Measurements from ENCODE around the gene NECTIN2.
"Not testable (repeated sequence)": the region's sequence is repeated elsewhere in the genome, so short reads cannot be mapped to it uniquely, and the experiment has no call there.

The NECTIN2 gene

DNA sequence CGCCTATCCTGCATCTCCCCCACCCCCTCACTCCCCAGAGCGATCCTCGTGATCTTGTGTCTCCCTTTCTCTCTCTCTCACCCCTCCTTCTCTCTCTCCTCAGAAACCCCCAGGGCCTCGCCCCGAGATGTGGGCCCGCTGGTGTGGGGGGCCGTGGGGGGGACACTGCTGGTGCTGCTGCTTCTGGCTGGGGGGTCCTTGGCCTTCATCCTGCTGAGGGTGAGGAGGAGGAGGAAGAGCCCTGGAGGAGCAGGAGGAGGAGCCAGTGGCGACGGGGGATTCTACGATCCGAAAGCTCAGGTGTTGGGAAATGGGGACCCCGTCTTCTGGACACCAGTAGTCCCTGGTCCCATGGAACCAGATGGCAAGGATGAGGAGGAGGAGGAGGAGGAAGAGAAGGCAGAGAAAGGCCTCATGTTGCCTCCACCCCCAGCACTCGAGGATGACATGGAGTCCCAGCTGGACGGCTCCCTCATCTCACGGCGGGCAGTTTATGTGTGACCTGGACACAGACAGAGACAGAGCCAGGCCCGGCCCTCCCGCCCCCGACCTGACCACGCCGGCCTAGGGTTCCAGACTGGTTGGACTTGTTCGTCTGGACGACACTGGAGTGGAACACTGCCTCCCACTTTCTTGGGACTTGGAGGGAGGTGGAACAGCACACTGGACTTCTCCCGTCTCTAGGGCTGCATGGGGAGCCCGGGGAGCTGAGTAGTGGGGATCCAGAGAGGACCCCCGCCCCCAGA, 32.2 kb downstream of the NECTIN2 start:
- no peak for TF ChIP-seq EZH2phosphoT487 (IDR thresholded peaks at IDR 0.05; ENCODE audit: borderline replicate concordance, low read length)
- TF ChIP-seq, protein P1, sequence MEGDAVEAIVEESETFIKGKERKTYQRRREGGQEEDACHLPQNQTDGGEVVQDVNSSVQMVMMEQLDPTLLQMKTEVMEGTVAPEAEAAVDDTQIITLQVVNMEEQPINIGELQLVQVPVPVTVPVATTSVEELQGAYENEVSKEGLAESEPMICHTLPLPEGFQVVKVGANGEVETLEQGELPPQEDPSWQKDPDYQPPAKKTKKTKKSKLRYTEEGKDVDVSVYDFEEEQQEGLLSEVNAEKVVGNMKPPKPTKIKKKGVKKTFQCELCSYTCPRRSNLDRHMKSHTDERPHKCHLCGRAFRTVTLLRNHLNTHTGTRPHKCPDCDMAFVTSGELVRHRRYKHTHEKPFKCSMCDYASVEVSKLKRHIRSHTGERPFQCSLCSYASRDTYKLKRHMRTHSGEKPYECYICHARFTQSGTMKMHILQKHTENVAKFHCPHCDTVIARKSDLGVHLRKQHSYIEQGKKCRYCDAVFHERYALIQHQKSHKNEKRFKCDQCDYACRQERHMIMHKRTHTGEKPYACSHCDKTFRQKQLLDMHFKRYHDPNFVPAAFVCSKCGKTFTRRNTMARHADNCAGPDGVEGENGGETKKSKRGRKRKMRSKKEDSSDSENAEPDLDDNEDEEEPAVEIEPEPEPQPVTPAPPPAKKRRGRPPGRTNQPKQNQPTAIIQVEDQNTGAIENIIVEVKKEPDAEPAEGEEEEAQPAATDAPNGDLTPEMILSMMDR (IDR thresholded peaks at IDR 0.05; ENCODE audit: low read depth, low read length, poor library complexity, severe bottlenecking) = no peak
- Histone ChIP-seq H3K27ac (ENCODE audit: low read depth, low read length) (no peak overlapping the region), H3K27me3 (ENCODE audit: control insufficient read depth, low read length) (no peaks in the 10 kb centered on the region), H3K9me2 (replicated peaks; ENCODE audit: control insufficient read depth, low read length) (no peaks in the 10 kb centered on the region), H3F3A (ENCODE audit: control insufficient read depth, insufficient read depth) (no peaks in the 10 kb centered on the region), H3K4me1 (ENCODE audit: control insufficient read depth, low read length) (peaks cover 13% of the 10 kb centered on the region), H4K20me1 (ENCODE audit: control insufficient read depth, insufficient read depth, low read depth, low read length) (no peaks in the 10 kb centered on the region), H3K4me2 (ENCODE audit: low read length) (no peak overlapping the region), H3K9me3 (ENCODE audit: control insufficient read depth, insufficient read depth, low read length) (no peaks in the 10 kb centered on the region), H3K36me3 (ENCODE audit: control insufficient read depth, low read length) (no peaks in the 10 kb centered on the region), H3K79me2 (ENCODE audit: control insufficient read depth, low read length) (no peaks in the 10 kb centered on the region), H3K4me3 (ENCODE audit: low read length) (no peak overlapping the region)

GRCh38 chr19:44879309-44880065, 33.4 kb downstream of the NECTIN2 start:
- Histone ChIP-seq H3K4me3 (ENCODE audit: low read length) (no peak overlapping the region), H3K36me3 (ENCODE audit: control insufficient read depth, low read length) (no peaks in the 10 kb centered on the region), H3K27ac (ENCODE audit: low read depth, low read length) (no peak overlapping the region), H3K27me3 (ENCODE audit: control insufficient read depth, low read length) (no peaks in the 10 kb centered on the region), H3K79me2 (ENCODE audit: control insufficient read depth, low read length) (no peaks in the 10 kb centered on the region), H3K4me1 (ENCODE audit: control insufficient read depth, low read length) (peaks cover 13% of the 10 kb centered on the region), H3K9me3 (ENCODE audit: control insufficient read depth, insufficient read depth, low read length) (no peaks in the 10 kb centered on the region), H3F3A (ENCODE audit: control insufficient read depth, insufficient read depth) (no peaks in the 10 kb centered on the region), H4K20me1 (ENCODE audit: control insufficient read depth, insufficient read depth, low read depth, low read length) (no peaks in the 10 kb centered on the region), H3K4me2 (ENCODE audit: low read length) (no peak overlapping the region), H3K9me2 (replicated peaks; ENCODE audit: control insufficient read depth, low read length) (no peaks in the 10 kb centered on the region)
- no peak for TF ChIP-seq EZH2phosphoT487 (IDR thresholded peaks at IDR 0.05; ENCODE audit: borderline replicate concordance, low read length)
- TF ChIP-seq, protein P1 (IDR thresholded peaks at IDR 0.05; ENCODE audit: low read depth, low read length, poor library complexity, severe bottlenecking) = no peak

DNA sequence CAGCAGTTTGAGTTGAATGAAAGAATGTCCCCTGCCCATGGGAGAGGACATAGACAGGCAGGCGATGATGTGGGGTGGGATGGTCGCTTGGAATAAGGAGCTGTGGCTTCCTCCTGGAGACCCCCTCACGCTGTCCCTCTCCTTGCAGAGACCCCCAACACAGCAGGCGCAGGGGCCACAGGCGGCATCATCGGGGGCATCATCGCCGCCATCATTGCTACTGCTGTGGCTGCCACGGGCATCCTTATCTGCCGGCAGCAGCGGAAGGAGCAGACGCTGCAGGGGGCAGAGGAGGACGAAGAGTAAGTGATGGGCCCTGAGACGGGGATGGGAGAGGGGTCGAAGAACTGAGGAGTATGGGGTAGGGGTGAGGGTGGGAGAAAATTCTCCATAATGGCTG, 36.0 kb downstream of the NECTIN2 start:
- no peaks in the 10 kb centered on the region for H3K27me3 ChIP-seq (ENCODE audit: control insufficient read depth, low read length)
- no peak overlapping the region for H3K4me3 ChIP-seq (ENCODE audit: low read length)
- no peaks in the 10 kb centered on the region for H4K20me1 ChIP-seq (ENCODE audit: control insufficient read depth, insufficient read depth, low read depth, low read length)
- no peaks in the 10 kb centered on the region for H3K79me2 ChIP-seq (ENCODE audit: control insufficient read depth, low read length)
- no peak for TF ChIP-seq EZH2phosphoT487 (IDR thresholded peaks at IDR 0.05; ENCODE audit: borderline replicate concordance, low read length)
- TF ChIP-seq, protein P1 (IDR thresholded peaks at IDR 0.05; ENCODE audit: low read depth, low read length, poor library complexity, severe bottlenecking) = no peak
- no peaks in the 10 kb centered on the region for H3K9me2 ChIP-seq (replicated peaks; ENCODE audit: control insufficient read depth, low read length)
- peaks cover 8% of the 10 kb centered on the region for H3K4me1 ChIP-seq (ENCODE audit: control insufficient read depth, low read length)
- H3F3A ChIP-seq (ENCODE audit: control insufficient read depth, insufficient read depth) = no peaks in the 10 kb centered on the region
- H3K27ac ChIP-seq (ENCODE audit: low read depth, low read length) = no peak overlapping the region
- H3K9me3 ChIP-seq (ENCODE audit: control insufficient read depth, insufficient read depth, low read length) = no peaks in the 10 kb centered on the region
- H3K36me3 ChIP-seq (ENCODE audit: control insufficient read depth, low read length) = no peaks in the 10 kb centered on the region
- no peak overlapping the region for H3K4me2 ChIP-seq (ENCODE audit: low read length)

- not testable (repeated sequence) for H3K4me2 ChIP-seq (ENCODE audit: low read length); H3K4me1 ChIP-seq (ENCODE audit: control insufficient read depth, low read length); H3K27ac ChIP-seq (ENCODE audit: low read depth, low read length); H3F3A ChIP-seq (ENCODE audit: control insufficient read depth, insufficient read depth); H3K9me3 ChIP-seq (ENCODE audit: control insufficient read depth, insufficient read depth, low read length); H3K4me3 ChIP-seq (ENCODE audit: low read length); H3K9me2 ChIP-seq (replicated peaks; ENCODE audit: control insufficient read depth, low read length); H4K20me1 ChIP-seq (ENCODE audit: control insufficient read depth, insufficient read depth, low read depth, low read length); H3K79me2 ChIP-seq (ENCODE audit: control insufficient read depth, low read length); H3K36me3 ChIP-seq (ENCODE audit: control insufficient read depth, low read length); H3K27me3 ChIP-seq (ENCODE audit: control insufficient read depth, low read length)
Measured at GRCh38 chr19:44882619-44883397, 36.7 kb downstream of the NECTIN2 start.
